Neuronal stem cell (in vitro differentiated cells): ENCODE data around the gene LRRC75A.

Experiments used
- DNase-seq: peaks from one replicate; pipeline ENCODE4 v3.0.0-alpha.2; 2013; ENCODE audit warnings: low spot score
- H2AFZ ChIP-seq: one replicate; pipeline ENCODE4 v1.6.1; 2013; ENCODE audit warnings: mild to moderate bottlenecking, low read length, inconsistent platforms
- H2AK5ac ChIP-seq: 2 replicates; pipeline ENCODE4 v1.6.1; 2013; ENCODE audit warnings: low read depth, mild to moderate bottlenecking, inconsistent platforms, low read length, moderate library complexity, mixed read lengths
- H2BK120ac ChIP-seq: 2 replicates; pipeline ENCODE4 v1.6.1; 2013; ENCODE audit warnings: low read depth, mild to moderate bottlenecking, inconsistent platforms, low read length, moderate library complexity, mixed read lengths
- H2BK12ac ChIP-seq: one replicate; pipeline ENCODE4 v1.6.1; 2013; ENCODE audit warnings: low read length, inconsistent platforms
- H2BK15ac ChIP-seq: 2 replicates; pipeline ENCODE4 v1.6.1; 2013; ENCODE audit warnings: mild to moderate bottlenecking, low read length, inconsistent platforms, mixed read lengths
- H2BK5ac ChIP-seq: one replicate; pipeline ENCODE4 v1.6.1; 2013; ENCODE audit warnings: inconsistent platforms, mild to moderate bottlenecking, low read length, moderate library complexity
- H3K14ac ChIP-seq: one replicate; pipeline ENCODE4 v1.6.1; 2013; ENCODE audit warnings: low read length, inconsistent platforms
- H3K18ac ChIP-seq: 2 replicates; pipeline ENCODE4 v1.6.1; 2013; ENCODE audit warnings: low read length, inconsistent platforms
- H3K23ac ChIP-seq: 2 replicates; pipeline ENCODE4 v1.6.1; 2013; ENCODE audit warnings: low read depth, mild to moderate bottlenecking, mixed read lengths, low read length, inconsistent platforms; ENCODE audit not compliant: poor library complexity
- H3K27ac ChIP-seq: replicated peaks from 3 replicates; pipeline ENCODE4 v1.5.1; 2013; ENCODE audit warnings: low read length, inconsistent platforms
- H3K27me3 ChIP-seq, 3 experiments: 2 replicates each; pipeline ENCODE4 v1.6.1; 2013; ENCODE audit warnings: low read length in 3 of 3, mild to moderate bottlenecking in 2 of 3, inconsistent platforms in 1 of 3, low read depth in 1 of 3, mixed read lengths in 1 of 3, moderate library complexity in 1 of 3; ENCODE audit not compliant: control insufficient read depth in 3 of 3, insufficient read depth in 3 of 3
- H3K36me3 ChIP-seq, 2 donors: replicated peaks in 1 of 2; 2 replicates each; pipeline ENCODE4 v1.6.1; 2013; ENCODE audit warnings: low read length in 2 of 2; ENCODE audit not compliant: control insufficient read depth in 2 of 2, insufficient read depth in 2 of 2
- H3K4ac ChIP-seq: 2 replicates; pipeline ENCODE4 v1.6.1; 2013; ENCODE audit warnings: inconsistent platforms, mild to moderate bottlenecking, low read length, moderate library complexity
- H3K4me1 ChIP-seq, 2 donors: 1 replicate in 1 of 2; 2 replicates in 1 of 2; pipeline ENCODE4 v1.6.1; 2013; ENCODE audit warnings: low read length in 2 of 2, low read depth in 1 of 2; ENCODE audit not compliant: control insufficient read depth in 2 of 2, insufficient read depth in 1 of 2
- H3K4me2 ChIP-seq: one replicate; pipeline ENCODE4 v1.6.1; 2013; ENCODE audit warnings: mild to moderate bottlenecking, low read length, inconsistent platforms; ENCODE audit not compliant: insufficient read depth, poor library complexity, severe bottlenecking
- H3K4me3 ChIP-seq, 2 donors: 2 replicates each; pipeline ENCODE4 v1.5.1; 2013; ENCODE audit warnings: low read length in 2 of 2, mild to moderate bottlenecking in 2 of 2, inconsistent platforms in 1 of 2, moderate library complexity in 1 of 2
- H3K79me1 ChIP-seq: one replicate; pipeline ENCODE4 v1.6.1; 2013; ENCODE audit warnings: low read depth, mild to moderate bottlenecking, inconsistent platforms, low read length, moderate library complexity
- H3K9ac ChIP-seq: one replicate; pipeline ENCODE4 v1.6.1; 2013; ENCODE audit warnings: mild to moderate bottlenecking, low read depth, low read length, inconsistent platforms; ENCODE audit not compliant: poor library complexity
- H3K9me3 ChIP-seq, 2 donors: replicated peaks in 1 of 2; 2 replicates each; pipeline versions ENCODE3 to v1.6.1; 2013; ENCODE audit warnings: low read length in 2 of 2, mild to moderate bottlenecking in 2 of 2, inconsistent platforms in 1 of 2, low read depth in 1 of 2, mixed read lengths in 1 of 2, moderate library complexity in 1 of 2; ENCODE audit not compliant: control insufficient read depth in 2 of 2, insufficient read depth in 1 of 2
- H4K8ac ChIP-seq: one replicate; pipeline ENCODE4 v1.6.1; 2013; ENCODE audit warnings: low read depth, mild to moderate bottlenecking, inconsistent platforms, low read length, moderate library complexity
- H4K91ac ChIP-seq: one replicate; pipeline ENCODE4 v1.6.1; 2013; ENCODE audit warnings: low read length, low read depth, mild to moderate bottlenecking, inconsistent platforms; ENCODE audit not compliant: poor library complexity
- WGBS, 2 donors: extraction: QIAGEN DNeasy Blood & Tissue Kit; methylation state at CpG; one replicate each; pipeline ENCODE4 v1.1.7; 2013; ENCODE audit warnings: missing lambda C conversion rate in 2 of 2, mixed read lengths in 1 of 2; ENCODE audit not compliant: insufficient read length in 2 of 2, insufficient replicate concordance in 1 of 2; ENCODE audit errors: extremely low coverage in 2 of 2; 5-methylcytosine and 5-hydroxymethylcytosine counted together

Gene LRRC75A

DNA sequence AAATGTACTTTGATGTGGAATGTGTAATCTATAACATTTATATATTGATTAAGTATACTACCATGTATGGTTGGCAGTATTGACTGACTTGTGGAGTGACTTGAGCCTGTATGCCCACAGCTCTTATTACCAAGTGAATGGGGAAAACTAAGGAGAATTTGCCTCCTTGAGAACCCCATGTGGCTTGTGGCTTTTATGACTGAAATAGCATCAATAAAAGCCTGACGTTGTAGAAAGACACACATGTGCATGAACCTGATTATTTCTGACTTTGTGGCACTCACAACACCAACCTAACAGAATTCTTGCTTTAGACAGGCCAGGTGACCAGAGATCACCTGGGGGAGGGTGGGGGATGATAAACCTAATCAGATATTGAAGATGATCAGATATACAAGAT, 2.1 kb upstream of the LRRC75A start:
- H4K91ac ChIP-seq: no peak overlapping the region
- no peak overlapping the region for H3K9ac ChIP-seq
- no peak overlapping the region for H3K4me3 ChIP-seq
- no peaks in the 10 kb centered on the region for H3K36me3 ChIP-seq
- peaks cover 9 to 11% of the 10 kb centered on the region in 2 donors for H3K4me1 ChIP-seq
- no peak overlapping the region for H3K18ac ChIP-seq
- no peak overlapping the region for H4K8ac ChIP-seq
- H3K27ac ChIP-seq: no peak overlapping the region
- H3K14ac ChIP-seq: no peak overlapping the region
- H2BK5ac ChIP-seq: no peak overlapping the region
- no peak overlapping the region for H2BK12ac ChIP-seq
- H2AK5ac ChIP-seq: no peak overlapping the region
- no peaks in the 10 kb centered on the region for H3K79me1 ChIP-seq
- no CpG with 5 or more reads among the region's 1 CpG for WGBS, 2 donors
- H3K4ac ChIP-seq: no peak overlapping the region
- H2BK15ac ChIP-seq: no peak overlapping the region
- H3K9me3 ChIP-seq: no peaks in the 10 kb centered on the region
- H3K4me2 ChIP-seq: no peak overlapping the region
- H3K27me3 ChIP-seq: peaks cover 0 to 58% (median 21%) of the 10 kb centered on the region in 3 experiments
- no peak overlapping the region for H2AFZ ChIP-seq
- no peak overlapping the region for H3K23ac ChIP-seq
- no peak overlapping the region for H2BK120ac ChIP-seq
- DNase-seq: no peak

DNA sequence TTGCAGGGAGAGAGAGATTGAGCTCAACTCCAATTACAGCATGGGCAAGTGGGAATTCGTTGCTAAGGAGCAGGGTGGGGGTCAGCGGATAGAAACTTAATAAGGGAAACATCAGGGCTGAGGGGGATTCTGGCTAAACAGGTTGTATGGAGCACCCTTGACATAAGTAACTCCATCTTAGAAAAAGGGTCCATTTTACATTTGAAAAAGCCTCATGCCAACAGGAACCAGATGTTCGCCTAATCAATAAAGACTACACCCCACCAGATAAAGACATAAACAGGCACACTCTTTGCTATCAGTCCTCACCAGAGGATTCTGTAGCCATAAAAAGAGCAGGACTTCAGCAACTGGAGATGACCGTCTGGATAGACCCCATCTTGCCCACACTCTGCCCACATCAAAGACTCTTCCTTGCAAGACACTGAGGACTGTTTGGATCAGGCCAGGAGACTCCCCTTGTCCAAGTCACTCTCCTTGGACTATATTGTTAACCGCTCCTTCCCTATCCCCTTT, 1.6 kb upstream of the LRRC75A start:
- Histone ChIP-seq H2BK15ac (no peak overlapping the region), H3K4me2 (no peak overlapping the region), H3K27ac (no peak overlapping the region), H3K18ac (no peak overlapping the region), H3K36me3 (no peaks in the 10 kb centered on the region), H3K79me1 (no peaks in the 10 kb centered on the region), H3K4me1 (peaks cover 14% of the 10 kb centered on the region in 2 donors), H3K9me3 (no peaks in the 10 kb centered on the region), H2BK120ac (no peak overlapping the region), H2BK12ac (no peak overlapping the region), H2AFZ (no peak overlapping the region), H3K27me3 (peaks cover 0 to 56% (median 22%) of the 10 kb centered on the region in 3 experiments), H4K8ac (no peak overlapping the region), H3K4me3 (no peak overlapping the region), H2BK5ac (no peak overlapping the region), H3K23ac (no peak overlapping the region), H3K4ac (no peak overlapping the region), H2AK5ac (no peak overlapping the region), H3K9ac (no peak overlapping the region), H4K91ac (no peak overlapping the region), H3K14ac (no peak overlapping the region)
- no CpG with 5 or more reads among the region's 5 CpGs for WGBS, 2 donors
- DNase-seq: no peak

DNA sequence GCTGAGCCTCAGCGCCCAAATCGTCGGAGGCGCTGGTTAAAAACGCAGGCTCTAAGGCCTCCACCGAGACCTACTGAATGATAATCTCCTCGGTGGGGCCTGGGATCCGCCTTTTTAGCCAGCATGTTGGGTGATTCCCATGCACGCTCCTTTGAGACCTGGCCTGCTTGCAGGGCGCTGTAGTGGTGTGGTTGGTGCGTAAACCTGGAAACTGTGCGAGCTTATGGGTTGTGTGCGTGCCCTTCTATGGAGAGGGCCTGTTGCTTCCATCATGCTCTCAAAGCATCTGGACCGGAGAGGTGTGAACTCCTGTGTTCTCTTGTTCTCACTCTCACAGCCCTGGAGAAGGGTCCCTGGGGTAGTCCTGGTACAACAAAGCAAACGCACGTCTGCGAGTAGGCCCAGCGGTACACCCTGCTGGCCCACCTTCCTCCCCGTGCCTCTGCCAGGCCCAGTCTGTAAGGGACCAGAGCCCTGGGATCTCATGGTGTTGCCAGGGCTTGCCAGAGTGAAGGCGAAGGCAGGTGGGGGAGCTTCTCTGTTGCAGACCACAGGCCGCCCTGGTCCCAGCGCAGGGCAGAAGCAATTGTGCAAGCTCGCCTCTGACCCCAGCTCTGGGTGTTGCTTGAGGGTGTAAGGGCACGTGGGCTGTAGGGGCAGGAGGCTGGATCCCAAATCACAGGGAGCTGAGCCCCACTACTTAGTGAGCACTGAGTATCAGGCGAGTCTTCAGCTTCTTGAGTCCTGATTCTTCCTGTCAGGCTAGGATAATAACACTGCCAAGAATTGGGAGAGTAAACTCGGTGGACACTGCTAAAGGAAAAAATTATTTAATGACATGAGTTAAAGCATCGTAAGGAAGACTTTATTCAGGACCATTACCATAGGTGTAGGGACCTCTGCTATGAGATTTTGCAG, 879 bp upstream of the LRRC75A start:
- Histone ChIP-seq H2BK12ac (peak overlapping the region; percentile 1), H2BK5ac (no peak overlapping the region), H3K4me2 (peak overlapping the region; percentile 50), H4K8ac (no peak overlapping the region), H3K36me3 (no peaks in the 10 kb centered on the region), H3K4me1 (peaks cover 19 to 21% of the 10 kb centered on the region in 2 donors), H2AFZ (peak overlapping the region; percentile 89), H3K4me3 (peak overlapping the region; percentile 30 to 73), H4K91ac (peak overlapping the region; percentile 35), H3K27me3 (peaks cover 0 to 49% (median 22%) of the 10 kb centered on the region in 3 experiments), H3K9ac (peak overlapping the region; percentile 7), H3K27ac (no peak overlapping the region), H3K18ac (peak overlapping the region; percentile 78), H2BK120ac (no peak overlapping the region), H3K4ac (no peak overlapping the region), H3K9me3 (no peaks in the 10 kb centered on the region), H2BK15ac (peak overlapping the region; percentile 5), H3K14ac (peak overlapping the region; percentile 95), H3K79me1 (no peaks in the 10 kb centered on the region), H2AK5ac (no peak overlapping the region), H3K23ac (peak overlapping the region; percentile 8)
- DNase-seq: no peak
- WGBS, 2 donors: no CpG with 5 or more reads among the region's 27 CpGs

DNA sequence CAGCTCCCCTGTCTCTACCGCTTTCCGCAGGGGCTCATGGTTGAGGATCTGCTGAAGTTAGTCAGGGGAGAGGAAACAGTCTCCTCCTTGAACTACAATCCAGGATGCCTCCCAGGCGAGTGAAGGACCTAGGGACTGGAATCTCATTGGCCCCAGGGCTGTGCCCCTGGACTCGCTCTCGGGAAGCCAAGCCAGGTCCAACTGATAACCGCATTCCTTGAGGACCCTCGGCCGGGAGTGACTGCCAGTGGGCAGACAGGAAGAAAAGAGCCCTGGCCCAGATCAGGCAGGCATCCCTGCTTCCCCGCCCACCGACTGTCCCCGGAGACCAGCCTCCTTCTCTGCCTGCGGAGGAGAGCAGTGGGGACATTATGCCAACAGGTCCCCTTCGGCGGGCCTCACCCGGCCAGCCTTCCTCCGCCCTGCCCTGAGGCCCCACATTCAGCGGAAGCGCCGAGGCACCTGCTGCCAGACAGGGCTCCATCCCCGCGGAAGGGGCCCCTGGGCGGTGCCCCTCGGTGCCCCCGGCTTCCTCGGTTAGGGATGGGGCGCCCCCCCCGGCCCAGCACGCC, 776 bp downstream of the LRRC75A start:
- Histone ChIP-seq H3K18ac (peak overlapping the region; percentile 61), H3K4me3 (peak overlapping the region; percentile 52 to 73), H3K9me3 (no peaks in the 10 kb centered on the region), H3K4ac (no peak overlapping the region), H4K8ac (no peak overlapping the region), H3K27me3 (peaks cover 0 to 41% (median 22%) of the 10 kb centered on the region in 3 experiments), H3K36me3 (no peaks in the 10 kb centered on the region), H4K91ac (no peak overlapping the region), H2BK120ac (no peak overlapping the region), H3K79me1 (no peaks in the 10 kb centered on the region), H3K9ac (peak overlapping the region; percentile 56), H2BK15ac (no peak overlapping the region), H2BK12ac (no peak overlapping the region), H3K4me1 (peaks cover 21 to 34% of the 10 kb centered on the region in 2 donors), H3K4me2 (peak overlapping the region; percentile 78), H2BK5ac (no peak overlapping the region), H2AFZ (peak overlapping the region; percentile 90), H3K14ac (peak overlapping the region; percentile 87), H3K23ac (peak overlapping the region; percentile 9), H2AK5ac (peak overlapping the region; percentile 67), H3K27ac (no peak overlapping the region)
- no CpG with 5 or more reads among the region's 28 CpGs for WGBS, 2 donors
- DNase-seq: no peak
